Raji (cell line): Measurements from ENCODE around the gene CRYBA2.

Experiments
- POLR2A ChIP-seq: IDR thresholded peaks from 2 replicates; pipeline ENCODE4 v1.6.1; 2011; ENCODE audit warnings: low read depth, low read length, control low read depth; ENCODE audit not compliant: insufficient read depth

CRYBA2 gene, protein sequence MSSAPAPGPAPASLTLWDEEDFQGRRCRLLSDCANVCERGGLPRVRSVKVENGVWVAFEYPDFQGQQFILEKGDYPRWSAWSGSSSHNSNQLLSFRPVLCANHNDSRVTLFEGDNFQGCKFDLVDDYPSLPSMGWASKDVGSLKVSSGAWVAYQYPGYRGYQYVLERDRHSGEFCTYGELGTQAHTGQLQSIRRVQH

DNA sequence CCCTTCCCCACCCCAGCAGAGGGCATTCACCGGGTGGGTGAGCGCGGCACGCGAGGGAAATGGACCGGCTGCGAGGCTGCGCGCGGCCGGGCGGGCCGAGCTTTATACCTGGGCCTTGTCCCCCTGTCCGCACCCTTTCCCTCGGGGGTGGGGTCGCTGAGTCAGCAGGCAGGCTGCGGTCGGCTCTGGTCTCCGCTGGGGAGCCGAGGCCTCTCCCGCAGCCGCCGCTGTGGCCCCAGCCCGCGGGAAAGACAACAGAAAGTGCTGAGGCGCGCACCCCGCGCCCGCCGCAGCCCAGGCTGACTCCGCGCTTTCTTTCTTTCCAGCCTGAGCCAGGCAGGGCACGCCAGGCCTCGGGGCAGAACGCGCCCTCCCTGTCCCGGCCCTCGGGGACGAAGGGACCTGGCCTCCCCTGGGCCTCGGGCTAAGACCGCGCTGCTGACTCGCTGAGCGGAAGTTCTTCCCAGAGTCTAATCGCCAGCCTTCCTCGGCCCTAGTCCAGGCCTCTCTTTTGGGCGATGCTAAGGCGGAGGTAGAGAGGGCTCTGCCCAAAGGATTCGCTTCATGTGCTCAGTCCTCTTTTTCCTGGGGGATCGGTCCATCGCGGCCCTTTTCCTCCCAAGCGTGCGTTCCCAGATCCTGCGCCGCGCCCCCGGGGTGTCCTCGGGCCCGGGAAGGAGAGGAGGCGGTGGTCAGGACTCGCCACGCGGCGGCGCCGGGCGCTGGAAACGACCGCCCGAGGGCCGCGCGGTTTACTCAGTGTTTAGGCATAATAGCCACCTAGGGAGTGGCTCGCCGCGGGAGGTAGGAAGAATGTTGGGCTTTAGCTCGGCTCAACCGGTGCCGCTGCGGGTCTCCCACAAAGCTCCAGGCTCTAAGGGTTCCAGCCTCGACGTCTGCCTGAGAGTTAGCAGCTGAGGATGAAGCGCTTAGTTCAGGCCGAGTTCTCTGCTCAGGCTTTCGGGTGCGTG lies at the start of gene CRYBA2:
CRYBA2 (minus strand) TSS at position 78 of the 971 bp plus-strand sequence. CDS start 246 bp downstream, outside the sequence.
- no peak for TF ChIP-seq POLR2A

DNA sequence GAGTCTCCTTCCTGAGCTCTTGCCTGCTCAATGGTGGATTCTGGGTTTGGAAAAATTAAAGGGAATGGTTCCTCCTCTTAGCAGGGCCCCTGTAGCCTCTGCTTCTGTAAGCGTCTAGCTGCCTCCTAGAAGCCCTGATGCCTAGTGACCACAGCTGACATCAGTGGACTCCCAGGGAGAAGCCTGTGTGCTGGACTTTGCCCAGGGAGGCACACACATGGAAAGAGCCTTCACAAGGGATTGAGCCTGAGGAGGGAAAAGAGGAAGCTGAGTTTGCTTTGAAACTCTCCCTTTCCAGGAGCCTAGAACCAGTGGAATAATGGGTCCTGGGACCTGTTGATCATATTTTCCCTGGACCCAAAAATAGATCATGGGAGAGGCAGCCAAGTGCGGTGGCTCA lies 49.5 kb upstream of the CRYBA2 start:
- TF ChIP-seq POLR2A, result no peak

DNA sequence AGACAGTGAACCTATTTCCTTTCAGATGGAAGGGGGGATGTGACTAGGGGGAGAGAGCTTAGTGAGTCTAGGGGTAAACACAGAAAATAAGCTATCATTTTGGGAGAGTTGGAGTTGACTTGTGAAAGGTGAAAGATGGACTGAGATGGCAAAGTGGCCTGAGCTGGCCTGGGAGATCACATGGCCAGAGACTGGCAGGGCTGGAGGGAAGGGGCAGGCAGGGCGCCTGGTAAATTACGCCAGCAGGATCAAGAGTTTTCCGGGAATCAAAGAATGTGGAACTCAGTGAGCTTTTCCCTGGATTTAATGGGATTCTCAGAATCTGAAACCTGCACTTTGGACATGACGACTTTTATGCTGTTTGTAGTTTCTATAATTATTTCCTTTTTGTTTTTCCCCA lies 48.9 kb upstream of the CRYBA2 start:
- TF ChIP-seq POLR2A, result no peak

DNA sequence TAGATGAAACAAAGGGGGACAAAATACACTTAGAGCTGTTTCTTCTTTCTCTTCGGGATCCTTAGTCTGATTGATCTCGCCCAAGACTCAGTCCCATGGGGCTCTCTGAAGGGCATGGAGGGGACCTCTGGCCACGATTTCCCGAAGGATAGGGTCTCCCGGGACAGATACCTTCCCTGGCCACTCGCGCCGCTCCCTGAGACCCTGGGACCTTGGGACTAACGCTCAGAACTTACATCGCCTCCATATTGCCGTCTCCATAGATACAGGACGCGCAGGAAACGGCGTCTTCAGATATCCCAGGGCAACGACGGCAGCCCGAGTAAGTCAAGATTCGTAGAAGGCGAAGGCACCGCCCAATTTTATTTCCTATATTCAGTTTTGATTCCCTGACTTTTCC lies 48.0 kb upstream of the CRYBA2 start, which contains the start of gene CFAP65:
CFAP65 (minus strand) TSS at position 265 of the 400 bp plus-strand sequence. CDS start 2,468 bp downstream, outside the sequence.
- TF ChIP-seq POLR2A, result no peak

DNA sequence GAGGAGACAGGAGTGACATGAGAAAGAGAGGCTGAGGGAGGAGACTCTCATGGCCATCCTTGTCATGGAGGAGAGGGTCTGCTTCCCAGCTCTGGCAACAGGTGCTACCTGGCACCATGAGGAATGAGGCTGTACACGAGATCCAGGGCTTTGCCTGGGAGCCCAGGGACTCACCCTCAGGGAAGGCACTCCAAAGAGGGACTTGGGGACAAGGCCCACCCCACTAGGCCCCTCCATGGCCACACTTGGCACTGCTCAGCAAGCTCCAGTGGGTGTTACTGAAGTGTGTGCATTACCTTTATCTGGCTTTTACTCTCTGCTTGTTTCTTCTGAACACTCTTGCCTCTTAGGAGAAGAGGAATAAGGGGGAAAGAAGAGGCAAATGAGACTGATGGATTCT lies 45.4 kb upstream of the CRYBA2 start:
- TF ChIP-seq POLR2A, result no peak

DNA sequence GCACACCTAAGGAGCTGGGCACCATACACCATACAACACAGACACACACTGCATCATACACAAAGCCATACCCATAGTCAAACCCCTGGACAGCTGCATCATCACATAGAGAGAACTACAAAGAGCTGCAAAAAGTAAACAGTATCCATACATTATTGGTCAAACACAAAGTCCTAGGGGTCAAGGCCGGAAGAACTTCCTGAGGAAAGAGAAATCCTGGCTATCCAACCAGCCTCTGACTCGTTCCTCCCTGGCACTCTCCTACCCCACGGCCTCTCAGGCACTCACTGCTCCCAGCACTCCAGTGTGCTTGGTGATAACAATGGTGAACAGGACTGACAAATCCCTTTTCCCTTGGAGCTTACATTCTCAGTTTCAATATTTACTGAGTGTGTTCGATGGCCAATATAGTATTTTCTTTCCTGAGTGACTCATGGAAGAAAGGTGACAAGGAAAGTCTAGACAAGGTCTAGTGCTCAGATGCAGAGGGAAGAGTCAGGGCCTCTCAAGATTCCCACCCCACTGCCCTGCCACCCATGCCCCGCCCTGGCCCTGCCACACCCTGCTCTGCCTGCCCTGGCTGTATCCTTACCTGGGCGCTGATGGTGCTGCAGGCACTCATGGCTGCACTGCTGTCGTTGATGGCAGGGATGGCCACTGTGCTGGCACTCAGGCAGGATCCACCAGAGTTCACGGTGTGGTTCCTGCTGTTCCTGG lies 44.7 kb upstream of the CRYBA2 start:
- no peak for TF ChIP-seq POLR2A

DNA sequence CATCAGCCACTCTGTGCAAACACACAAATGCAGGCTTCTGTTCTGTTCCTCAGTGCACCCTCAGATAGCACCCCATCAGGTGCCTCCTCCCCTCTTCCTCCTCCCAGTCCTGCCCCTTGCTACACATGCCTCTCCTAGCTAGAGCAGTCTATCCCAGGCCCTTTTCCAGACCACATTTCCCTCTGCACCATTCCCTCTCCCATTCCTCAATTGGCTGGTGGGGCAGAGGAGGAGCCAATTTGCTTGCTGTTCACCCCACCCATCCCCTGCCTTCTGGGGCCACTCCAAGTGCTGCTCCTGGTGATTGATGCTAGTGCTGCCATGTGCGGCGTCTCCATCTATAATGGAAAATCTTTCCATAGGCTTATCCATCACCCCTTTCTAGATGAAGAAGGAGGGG lies 42.7 kb upstream of the CRYBA2 start:
- no peak for TF ChIP-seq POLR2A

DNA sequence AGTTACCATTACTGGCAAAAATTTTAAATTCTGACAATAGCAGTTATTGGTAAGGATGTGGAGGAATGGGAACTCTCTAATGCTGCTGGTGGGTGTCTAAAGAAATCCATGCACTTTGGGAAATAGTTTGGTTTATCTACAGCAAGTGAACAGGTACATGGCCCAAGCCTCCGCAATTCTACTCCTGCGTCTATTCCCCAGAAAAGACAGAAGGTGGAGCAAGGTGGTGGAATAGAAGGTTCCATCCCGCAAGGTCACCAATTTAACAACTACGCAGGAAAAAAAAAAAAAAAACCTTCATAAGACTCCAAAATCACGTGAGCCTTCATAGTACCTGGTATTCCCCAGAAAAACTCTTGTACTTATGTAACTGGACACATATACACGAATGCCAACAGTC lies 41.6 kb upstream of the CRYBA2 start:
- no peak for TF ChIP-seq POLR2A

DNA sequence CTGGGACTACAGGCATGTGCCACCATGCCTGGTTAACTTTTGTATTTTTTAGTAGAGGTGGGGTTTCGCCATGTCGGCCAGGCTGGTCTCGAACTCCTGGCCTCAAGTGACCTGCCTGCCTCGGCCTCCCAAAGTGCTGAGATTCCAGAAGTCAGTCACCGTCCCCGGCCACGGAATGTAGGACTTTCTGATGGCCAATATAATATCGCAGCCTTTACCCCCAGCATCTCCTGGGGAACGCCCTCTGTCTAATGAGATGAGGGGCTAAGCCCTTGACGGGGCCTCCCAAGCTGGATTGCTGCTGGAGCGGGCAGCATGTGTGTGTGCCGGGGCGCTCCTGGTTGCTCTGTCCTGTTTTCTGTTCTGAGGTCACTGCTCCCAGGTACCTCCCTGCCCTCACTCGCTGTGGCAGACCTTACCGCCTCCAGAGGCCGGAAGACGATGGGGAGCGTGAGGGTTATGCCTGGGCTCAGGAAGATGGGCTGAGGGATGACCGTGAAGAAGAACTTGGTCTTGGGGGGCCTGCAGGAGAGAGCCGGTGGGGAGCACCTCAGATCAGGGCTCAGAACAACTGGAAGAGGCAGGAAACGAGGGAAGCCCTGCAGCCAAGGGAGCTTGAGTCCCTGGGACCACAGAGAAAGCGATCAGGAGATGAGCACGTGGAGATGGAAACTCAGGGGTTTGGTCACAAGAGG lies 39.0 kb upstream of the CRYBA2 start:
- no peak for TF ChIP-seq POLR2A

DNA sequence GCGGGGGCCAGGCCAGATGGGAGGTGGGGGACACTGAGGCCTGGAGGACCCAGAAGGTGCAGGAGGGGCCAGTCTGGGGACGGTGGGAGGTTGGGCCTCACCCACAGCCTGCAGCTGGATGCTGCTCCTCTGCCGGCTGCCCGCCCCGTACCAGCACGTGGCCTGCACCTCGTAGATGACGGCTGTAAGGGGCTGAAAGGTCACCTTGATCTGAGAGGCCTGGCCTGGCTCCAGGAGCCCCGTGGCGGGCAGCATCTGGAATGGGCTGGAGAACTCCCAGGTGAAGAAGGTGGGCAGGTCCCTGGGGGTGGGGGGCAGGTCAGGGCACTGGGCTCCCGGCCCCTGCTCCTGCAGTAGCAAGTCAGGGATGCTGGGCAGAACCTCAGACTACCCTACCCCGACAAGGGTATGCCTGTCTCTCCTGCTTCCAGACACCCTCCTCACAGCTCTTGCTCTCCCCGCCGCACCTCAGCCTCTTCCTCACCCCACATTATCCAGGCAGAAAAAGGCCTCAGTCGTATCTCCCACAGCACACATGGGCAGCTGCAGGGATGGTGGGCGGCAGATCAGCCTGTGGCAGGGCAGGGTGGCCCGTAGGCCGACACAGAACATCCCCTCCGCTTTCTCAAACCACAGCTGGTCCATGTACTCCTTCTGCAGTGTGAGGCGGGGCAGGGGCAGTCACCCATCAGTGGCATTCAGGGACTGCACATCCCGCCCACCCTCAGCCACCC lies 38.0 kb upstream of the CRYBA2 start:
- no peak for TF ChIP-seq POLR2A

DNA sequence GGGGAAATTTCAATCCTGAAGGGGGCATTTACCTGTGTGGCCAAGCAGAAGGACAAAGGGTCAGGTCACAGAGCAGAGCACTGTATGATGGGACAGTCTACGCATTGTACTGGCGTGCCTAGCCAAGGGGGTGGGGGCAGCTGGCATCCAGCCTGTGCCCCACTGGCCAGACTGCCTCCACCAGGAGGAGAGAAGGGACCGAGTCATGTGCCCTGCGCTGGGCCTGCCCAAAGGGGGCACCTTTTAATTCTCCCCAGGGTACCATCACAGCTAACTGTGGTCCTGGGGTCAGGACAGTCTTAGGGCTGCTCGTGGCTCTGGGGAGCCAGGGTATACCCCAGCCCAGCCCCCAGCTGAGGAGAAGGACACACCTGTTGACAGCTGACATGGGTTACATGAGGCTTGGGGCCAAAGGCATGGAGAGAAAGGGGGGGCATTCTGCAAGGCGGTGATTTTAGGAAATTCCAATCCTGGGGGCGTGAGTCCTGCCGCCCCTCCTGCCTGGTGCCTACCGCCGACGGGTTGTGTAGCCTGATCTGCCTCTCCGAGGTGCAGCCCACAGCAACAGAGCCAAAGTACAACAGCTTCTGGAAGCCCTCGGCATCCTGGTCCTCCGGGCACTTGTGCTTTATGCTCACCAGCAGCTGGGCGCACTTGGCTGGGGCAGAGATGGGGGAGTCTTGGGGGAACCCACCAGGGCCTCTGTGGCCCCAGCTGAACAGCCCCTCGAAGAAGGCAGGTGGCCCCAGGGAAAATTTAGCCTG lies 37.1 kb upstream of the CRYBA2 start:
- TF ChIP-seq POLR2A, result no peak

DNA sequence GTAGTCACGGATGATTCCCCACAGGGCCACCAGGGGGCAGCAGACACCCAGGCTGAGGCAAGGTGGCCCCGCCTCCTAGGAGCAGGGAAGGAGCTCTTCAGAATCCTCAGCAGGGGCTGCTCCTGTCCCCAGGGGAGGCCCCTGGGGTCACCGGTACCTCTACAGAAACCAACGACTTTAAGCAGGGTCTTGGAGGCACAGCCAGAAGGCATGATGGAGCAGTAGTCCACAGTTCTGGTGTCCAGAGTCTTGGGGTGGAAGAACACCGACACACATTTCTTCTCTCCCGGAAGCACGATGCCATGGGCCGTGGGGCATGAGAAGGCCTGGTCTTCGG lies 36.6 kb upstream of the CRYBA2 start:
- TF ChIP-seq POLR2A, result no peak

DNA sequence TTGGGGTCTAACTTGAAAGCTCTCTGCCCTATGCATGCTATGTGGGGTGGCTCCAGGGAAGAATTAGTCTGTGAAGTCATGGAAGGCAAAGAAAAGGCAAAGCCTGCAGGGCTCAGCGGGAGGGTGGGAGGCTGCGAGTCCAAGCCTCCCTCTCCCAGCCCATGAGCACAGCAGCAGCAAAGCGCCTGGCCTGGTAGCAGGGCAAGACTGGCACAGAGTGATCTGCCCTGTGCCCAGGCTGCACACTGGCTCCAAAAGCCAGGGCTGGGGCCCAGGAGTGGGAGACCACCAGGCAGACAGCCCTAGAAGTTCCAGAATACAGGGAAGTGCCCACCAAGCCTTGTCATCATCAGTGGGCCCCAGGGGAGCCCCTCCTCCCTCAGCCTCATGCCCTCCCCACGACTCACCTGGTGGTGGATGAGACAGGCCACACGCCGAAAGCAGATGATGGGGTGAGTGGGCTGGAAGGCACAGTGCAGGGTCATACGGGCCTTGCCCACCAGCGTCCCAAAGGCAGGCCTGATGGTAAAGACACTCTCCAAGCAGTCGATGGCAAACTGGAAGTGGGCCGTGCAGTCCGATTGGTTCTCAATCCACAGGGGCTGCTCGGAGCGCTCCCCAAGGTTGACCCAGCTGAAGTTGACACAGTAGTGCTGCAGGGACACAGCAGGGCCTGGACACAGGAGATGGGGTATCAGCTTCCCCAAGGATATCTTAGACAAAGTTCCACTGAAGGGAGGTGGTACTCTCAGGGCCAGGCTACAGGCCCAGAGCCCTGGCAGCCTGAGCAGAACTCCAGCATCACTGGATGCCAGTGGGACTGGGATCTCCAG lies 36.0 kb upstream of the CRYBA2 start:
- no peak for TF ChIP-seq POLR2A
